Uterus (tissue), 2 donors: Measurements from ENCODE around the gene CACNA2D2.

ENCODE experiments used
- POLR2A ChIP-seq, 2 donors: fragments of 450-650 bp; IDR thresholded peaks; one replicate each; pipeline ENCODE4 v1.6.1; 2016; ENCODE audit warnings: antibody characterized with exemption in 2 of 2, mild to moderate bottlenecking in 1 of 2, moderate library complexity in 1 of 2
- TF ChIP-seq, protein P1 (sequence below), 4 experiments: fragments of 200-600 bp in 2 of 4; fragments of 450-650 bp in 2 of 4; sonication (generic) in 2 of 4; IDR thresholded peaks; one replicate each; pipeline ENCODE4 v1.5.1; 2016 to 2019; ENCODE audit warnings: antibody characterized with exemption in 4 of 4, mild to moderate bottlenecking in 2 of 4, moderate library complexity in 1 of 4

DNA sequence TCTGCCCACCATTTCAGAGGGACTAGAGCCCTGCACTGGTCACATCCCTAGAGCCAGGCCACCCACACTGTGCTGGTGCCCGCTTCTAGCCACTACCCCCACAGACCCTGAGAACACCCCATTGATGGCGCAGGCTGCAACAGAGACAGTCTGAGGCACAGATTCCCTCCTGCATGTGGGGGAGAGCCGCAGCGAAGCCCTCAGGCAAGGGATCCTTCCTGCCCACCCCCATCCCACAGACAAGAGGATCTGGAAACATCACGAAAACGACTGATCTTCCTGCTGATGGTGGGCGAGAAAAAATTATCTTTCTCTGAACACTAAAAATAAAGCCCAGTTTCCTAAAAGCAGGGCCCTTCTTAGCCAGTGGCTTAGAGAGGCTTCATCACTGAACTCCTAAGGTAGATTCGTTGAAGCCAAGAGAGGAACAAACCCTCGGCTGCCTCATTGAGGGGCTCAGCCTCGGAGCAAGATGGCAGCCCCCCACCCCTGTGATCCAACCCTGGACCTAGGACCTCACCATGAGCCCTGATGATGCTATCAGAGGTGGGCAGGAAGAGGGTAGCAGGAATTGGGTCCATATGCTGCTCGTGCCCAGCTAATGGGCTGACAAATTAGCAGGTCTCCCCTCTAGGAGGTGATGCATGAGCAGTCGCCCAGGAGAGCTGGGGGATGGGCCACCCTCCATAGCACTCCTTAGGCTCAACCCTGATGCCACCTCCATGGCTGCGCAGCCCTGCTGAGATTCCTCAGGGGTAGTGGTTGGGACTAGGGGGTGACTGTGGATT is 54.5 kb downstream of the CACNA2D2 start:
- TF ChIP-seq, protein P1, sequence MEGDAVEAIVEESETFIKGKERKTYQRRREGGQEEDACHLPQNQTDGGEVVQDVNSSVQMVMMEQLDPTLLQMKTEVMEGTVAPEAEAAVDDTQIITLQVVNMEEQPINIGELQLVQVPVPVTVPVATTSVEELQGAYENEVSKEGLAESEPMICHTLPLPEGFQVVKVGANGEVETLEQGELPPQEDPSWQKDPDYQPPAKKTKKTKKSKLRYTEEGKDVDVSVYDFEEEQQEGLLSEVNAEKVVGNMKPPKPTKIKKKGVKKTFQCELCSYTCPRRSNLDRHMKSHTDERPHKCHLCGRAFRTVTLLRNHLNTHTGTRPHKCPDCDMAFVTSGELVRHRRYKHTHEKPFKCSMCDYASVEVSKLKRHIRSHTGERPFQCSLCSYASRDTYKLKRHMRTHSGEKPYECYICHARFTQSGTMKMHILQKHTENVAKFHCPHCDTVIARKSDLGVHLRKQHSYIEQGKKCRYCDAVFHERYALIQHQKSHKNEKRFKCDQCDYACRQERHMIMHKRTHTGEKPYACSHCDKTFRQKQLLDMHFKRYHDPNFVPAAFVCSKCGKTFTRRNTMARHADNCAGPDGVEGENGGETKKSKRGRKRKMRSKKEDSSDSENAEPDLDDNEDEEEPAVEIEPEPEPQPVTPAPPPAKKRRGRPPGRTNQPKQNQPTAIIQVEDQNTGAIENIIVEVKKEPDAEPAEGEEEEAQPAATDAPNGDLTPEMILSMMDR (IDR thresholded peaks at IDR 0.05): no peak
- TF ChIP-seq POLR2A (IDR thresholded peaks at IDR 0.05): no peak
